Stimulated activated CD4-positive, alpha-beta T cell treated with anti-CD3 and anti-CD28 coated beads, TNF-alpha, amount 100 ng/mL, for 1 hour (primary cell): ENCODE results near the gene TTC19.

Source experiments
- DNase-seq, 3 donors: peaks; one replicate each; pipeline ENCODE4 v3.0.0-alpha.2; 2020; ENCODE audit warnings: low read depth in 3 of 3, low spot score in 1 of 3

TTC19 gene, protein sequence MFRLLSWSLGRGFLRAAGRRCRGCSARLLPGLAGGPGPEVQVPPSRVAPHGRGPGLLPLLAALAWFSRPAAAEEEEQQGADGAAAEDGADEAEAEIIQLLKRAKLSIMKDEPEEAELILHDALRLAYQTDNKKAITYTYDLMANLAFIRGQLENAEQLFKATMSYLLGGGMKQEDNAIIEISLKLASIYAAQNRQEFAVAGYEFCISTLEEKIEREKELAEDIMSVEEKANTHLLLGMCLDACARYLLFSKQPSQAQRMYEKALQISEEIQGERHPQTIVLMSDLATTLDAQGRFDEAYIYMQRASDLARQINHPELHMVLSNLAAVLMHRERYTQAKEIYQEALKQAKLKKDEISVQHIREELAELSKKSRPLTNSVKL

DNA sequence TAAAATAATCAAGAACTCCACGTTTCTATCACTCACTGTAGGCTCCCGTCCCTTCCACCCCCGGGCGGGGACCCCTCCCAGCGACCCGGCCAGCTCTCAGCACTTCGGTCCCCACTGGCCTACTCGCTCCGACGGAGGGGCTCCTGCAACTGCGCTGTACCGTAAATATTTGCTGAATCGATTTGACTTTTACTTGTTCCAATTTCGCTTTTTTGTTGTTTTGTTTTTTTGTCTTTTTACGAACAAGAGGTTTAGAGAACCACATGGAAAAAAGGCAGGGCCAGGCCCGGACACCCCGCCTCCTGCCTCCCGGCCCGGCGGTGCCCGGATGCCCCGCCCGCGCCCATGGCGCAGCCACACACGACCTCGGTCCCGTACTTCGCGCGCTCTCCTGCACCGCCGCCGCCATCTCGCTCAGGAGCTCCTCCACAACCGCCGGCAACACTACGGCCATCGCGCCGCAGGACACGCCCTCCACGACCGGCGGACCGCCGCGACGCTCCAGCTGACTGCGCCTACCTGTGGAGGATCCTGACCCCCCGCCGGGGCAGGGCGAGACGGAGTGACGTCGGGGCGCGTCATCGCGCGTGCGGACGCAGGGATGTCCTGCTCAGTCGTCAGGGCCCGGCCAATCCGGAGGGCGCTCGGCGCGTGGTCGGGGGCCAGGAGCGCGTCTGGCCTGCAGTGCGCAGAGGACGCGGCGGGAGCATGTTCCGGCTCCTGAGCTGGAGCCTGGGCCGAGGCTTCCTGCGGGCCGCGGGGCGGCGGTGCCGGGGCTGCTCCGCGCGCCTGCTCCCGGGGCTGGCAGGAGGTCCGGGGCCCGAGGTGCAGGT is at the start of gene TTC19, which contains the start of gene ZSWIM7:
Gene TTC19 (plus strand): TSS at position 684 of the 833 bp plus-strand sequence. CDS start 25 bp downstream, at position 709.
Gene ZSWIM7 (minus strand): TSS at position 564 of the 833 bp plus-strand sequence. CDS start 110 bp downstream, at position 454.
- DNase-seq = peak; percentile 71 to 86 (median 76)

DNA sequence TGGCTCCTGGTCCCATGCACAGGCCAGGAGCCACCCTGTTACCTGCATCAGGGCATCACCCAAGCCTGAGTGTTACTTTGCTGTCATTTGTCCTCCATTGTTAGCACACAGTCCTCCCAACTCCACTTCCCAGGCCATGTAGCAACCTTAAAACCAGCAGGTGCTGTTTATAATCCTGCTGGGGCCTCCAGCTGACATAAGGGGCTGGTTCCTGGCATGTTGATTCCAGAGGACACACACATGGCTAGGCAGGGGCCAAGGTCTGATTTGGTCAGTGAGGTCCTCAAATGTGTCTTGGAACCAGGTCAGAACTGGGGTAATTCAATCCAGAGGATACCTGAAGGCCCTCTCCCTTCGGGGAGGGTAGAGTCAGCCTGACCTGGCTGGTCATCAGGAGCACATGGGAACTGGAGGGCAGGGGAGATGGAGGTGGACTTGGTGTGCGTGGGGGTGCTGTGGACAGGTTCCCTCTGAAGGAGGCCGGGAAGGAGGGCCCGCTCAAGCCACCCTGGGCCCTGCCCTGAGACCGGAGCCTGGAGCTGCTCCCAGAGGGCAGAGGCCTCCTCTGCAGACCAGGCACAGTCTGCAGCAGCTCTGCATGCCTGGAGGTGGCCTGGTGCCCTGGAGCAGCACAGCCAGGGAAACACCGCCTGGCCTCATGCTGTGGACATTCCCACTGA is 48.1 kb upstream of the TTC19 start:
- no peak for DNase-seq

DNA sequence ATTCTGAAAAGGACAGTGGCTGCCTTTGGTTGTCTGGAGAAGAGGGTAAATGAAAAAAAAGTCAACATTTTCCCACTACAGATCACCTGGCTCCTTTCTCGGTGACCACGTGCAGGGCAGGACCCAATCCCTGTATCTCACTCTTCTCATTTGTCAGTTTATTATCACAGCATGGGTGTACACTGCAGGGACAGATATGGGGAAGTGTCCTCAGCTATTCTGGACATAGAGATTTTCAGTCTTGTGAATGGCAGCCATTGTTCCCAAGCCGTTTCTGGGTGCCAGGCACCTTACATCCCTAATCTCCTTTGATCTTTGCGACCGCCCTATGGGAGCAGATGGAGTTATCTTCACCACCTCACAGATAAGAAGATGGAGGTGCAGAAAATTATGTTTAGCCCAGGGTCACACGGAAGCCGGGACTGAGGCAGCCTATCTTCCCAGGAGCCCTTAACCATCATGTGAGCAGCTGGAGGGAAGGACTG is 47.5 kb upstream of the TTC19 start:
- no peak for DNase-seq

DNA sequence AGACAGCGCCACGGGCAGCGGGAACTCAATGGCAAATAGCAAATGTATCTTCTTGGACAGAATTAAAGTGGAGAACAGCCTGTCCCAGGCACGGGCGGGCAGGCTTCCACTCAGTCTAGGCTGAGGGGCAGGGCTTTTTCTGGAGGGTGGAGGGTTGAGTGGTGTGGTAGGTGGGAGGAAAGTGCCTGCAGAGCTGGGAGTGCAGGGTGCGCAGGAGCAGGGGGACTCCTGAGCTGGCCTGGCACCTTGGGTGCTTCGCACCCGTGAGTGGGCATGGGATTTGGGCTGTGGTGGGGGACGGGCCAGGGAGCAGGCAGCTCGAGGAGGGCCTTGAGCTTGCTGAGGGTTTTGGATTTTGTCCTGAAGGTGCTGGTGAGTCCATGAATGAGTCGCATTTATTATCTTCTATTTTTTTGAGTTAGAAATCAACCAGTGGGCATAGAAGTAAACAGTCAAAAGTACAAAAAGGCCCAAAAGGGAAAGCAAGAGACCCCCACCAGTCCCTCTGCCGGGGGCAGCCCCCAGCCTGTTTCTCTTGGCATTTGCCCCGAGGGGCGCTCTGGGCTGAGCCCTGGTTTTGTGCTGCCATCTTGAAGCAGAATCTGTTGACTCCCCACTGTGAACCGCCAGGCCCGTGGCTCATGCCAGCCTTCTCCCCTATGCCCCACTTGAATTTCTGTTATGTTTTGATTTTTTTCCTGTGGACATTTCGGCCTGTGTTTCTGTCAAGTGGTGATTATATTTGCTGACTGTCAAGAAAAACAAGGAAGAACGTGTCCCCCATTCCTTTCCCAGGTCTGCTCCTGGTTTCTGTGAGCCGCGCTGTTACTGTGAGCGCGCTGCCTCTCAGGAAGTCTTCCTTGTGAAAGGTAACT is 46.5 kb upstream of the TTC19 start:
- DNase-seq = no peak

DNA sequence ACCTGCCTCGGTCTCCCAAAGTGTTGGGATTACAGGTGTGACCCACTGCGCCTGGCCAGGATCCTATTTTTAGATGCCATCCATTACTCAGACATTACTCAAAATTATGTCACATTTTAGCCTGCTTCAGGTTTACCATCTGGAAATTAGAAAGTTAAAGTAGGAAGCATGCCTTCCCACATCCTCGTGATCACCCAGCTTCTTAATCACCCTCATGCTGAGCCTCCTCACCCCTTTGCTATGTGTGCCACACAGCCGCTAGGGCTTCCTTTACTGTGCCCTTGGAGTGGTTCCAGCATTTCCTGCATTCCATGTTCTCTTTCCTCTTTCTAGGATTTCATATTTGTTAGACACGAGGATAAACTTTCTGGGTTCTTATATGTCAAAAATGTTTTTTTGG is 45.4 kb upstream of the TTC19 start:
- DNase-seq = no peak

DNA sequence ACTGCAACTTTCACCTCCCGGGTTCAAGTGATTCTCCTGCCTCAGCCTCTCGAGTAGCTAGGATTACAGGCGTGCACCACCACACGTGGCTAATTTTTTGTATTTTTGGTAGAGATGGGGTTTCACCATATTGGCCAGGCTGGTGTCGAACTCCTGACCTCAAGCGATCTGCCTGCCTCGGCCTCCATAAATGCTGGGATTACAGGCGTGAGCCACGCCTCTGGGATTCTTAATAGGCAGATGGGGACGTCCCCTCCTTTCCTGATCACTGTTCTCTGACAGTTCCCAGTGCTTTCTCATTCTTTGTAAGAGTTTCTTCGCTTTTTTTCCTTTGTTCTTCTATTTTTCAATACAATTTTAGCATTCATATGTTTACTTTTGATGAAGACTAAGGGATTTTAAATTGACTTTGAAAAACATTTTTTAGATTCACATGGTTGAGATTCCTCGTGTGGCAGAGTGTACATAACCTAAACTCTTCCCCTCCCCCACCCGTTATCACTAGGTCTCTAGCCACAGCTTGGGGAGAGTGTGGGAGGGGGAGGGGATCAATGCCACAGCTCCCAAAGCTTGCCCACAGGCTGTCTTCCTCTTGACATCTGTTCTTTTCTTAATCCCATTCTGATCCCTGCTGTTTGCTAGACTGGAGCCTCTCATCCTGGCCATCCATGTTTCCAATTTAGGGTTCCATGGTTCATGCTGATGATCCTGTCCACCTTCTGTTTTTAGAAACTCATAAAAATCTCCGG is 43.7 kb upstream of the TTC19 start:
- no peak for DNase-seq

DNA sequence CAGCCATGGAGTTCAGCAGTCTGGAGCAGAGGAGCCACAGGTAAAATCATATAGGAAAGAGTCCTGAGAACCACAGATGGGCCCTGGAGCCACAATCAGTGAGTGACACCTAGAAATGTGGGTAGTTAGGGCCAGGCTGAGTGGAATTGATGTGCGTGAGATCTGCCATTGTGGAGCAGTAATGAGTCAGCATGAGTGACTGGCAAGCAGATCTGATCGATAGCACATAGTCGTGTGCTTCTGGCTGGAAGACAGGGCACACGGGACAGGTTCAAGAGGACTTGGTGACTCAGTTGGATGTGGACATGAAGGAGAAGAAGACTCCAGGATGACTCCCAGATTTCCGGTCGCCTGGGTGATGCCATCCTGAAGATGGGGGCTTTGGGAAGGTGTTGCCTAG is 42.4 kb upstream of the TTC19 start:
- DNase-seq = no peak

DNA sequence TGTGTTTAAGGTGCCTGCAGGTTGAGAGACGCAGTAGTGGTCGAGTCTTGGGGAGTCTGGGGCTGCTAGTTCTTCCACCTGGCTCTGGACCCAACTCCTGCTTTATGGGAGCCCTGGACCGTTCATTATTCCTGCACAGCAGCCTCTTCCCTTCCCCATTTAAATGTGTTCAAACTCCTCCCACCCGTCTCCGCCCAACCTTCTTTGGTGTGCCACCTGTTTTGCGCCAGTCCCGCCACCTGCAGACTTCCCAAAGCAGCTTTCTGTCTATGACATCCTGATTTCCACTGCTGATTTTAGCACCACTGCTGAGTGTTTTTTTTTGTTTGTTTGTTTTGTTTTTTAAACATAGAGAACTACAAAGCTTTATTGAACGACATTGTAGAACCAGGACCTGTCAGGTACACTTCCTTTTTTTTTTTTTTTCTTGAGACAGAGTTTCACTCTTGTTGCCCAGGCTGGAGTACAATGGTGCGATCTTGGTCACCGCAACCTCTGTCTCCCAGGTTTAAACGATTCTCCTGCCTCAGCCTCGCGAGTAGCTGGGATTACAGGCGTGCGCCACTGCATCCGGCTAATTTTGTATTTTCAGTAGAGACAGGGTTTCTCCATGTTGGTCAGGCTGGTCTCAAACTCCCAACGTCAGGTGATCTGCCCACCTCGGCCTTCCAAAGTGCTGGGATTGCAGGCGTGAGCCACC is 41.9 kb upstream of the TTC19 start:
- DNase-seq = no peak

DNA sequence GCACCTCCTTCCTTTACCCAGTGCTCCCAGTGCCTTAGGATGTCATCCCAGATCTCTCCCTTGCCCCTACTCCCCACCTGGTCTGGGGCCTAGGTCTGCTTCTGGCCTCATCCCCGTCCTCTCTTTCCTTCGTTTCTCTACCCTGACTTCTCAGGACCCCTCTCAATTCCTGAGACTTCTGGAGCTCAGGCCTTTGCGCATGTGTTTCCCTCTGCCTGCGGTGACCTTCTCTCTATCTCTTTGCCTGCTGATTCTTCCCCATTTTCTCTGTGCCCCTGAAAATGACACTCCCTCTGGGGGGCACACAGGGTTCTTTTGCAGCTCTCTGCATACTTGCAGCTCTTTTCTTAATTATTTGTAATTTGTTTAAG is 41.2 kb upstream of the TTC19 start:
- DNase-seq = no peak

DNA sequence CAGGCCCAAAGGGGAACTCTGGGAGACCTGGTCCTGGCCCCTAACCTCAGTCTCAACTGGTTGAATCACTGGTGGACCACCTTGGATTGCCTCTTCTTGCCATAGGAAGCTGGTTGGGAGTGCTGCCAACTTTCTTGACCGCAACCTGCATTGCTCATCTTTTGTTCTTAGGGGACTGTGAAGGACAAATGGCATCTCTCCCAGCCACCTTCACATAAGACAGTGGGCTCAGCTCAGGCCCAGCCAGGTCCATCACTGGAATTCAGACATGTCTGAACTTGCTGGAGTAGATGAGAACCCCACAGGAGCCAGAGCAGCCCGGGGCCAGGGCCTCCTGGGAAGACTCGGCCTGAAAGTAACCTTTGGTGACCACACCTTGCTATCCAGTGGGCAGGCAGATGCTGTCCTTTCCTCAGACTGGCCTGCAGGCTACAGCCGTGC is 35.9 kb upstream of the TTC19 start:
- no peak for DNase-seq

DNA sequence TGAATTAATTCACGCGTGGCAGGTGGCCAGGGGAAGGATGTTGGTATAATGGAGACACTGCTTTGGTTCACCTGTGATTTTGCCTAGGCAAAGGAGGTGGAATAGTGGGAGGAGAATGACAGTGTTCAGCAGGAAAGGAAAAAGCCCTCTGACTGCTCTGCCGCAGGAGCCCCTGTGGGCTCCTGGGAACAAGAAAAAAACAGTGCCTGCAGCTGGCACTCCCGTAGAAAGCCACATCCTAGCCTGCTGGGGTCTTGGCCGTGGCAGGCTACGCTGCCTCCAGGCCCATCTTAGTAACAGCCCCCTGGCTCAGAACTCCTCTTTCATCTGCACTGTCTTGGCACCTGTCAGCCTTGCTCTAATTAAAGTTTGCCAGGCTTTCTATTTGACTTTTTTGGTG is 34.1 kb upstream of the TTC19 start:
- DNase-seq = no peak

DNA sequence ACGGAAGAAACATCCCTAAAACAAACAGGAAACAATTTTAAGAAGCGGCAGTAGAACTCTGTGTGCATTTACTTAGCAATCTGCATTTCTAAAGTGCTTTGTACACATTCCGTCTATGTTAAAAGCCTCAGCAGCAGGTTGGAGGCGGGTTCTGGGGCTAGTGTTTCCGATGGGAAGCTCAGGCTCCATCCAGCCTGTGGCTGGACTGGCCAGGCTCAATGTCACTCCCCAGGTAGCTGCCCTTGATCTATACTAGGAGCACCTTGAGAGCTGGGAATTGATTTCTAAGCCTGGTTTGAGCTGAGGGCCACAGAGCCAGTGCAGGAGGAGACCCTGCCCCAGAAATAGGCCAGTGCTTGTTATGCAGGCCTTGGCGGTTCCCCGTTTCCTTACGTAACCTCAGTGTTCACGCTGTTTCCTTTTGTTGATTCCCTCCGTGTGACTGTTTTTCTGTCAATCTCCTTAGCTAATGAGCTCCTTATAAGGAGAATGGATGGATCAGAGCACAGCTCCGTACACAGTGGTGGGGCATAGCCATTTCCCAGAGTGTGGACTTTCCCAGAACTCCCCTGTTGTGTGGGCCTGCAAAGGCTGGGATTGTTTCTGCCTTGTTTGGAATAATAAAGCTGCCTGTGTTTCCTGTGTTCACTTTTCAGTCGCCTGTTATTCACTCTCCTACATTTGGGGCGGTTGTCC is 33.3 kb upstream of the TTC19 start:
- DNase-seq = no peak

DNA sequence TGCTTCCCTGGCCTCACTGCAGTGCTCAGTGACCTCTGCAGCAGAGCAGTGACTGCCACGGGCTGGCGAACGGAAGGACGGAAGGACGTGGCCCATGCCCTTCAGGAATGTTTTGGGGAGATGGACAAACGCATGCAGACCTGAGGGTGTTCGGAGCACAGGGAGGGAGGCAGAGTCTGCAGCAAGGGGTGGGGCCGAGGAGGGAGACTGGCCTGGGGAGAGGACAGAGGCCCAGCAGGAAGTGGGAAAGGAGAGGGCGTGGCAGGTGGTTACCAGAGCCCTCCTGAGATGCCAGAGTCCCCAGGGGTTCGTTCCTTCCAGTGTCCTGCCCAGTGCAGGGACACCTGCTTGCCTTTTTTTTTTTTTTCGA is 32.8 kb upstream of the TTC19 start:
- no peak for DNase-seq

DNA sequence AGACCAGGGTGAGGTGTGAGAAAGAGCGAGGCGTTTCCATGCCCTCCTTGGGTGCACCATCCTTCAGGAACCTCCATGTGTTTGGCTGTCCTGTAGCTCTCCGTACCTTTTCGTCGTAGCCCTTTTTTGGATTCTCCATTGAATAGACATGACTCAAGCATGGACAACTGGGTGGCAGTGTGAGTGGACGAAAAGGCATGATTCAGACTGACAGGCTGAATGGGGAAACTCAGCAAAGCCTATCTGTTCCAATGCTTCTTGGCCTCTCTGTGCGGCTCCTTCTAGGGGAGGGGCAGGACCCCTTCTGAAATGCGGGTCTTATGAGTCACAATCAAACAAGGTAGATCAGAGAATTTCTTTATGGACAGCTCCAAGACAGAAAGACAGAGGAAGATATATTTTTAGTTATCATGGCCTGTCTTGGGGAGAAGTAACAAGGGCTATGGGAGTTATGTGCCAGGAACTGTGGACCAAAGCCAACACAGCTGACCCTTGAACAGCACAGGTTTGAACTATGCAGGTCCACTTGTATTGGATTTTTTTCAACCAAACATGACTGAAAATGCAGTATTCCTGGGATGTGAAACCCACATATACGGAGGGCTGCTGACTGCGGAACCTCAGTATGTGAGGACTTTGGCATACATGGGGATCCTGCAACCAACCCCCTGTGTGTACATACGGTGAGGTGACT is 31.8 kb upstream of the TTC19 start:
- DNase-seq = no peak

DNA sequence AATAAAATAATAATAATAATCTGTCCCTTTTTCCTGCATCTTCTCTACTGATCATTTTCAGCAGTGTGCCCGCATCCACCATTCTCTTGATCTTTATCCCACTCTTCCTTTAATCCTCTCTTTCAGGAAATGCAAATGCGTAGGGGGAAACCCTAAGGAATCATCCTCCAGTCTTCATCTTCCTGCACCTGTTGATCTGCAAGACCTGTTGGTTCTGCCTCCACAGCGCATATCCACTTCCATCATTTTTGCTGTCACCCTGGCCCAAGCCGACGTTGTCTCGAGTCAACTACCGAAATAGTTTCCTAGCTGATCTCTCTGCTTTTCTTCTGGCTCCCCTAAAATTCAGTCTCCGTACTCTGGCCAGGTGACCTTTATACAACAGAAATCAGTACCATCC is 30.2 kb upstream of the TTC19 start:
- DNase-seq = no peak

DNA sequence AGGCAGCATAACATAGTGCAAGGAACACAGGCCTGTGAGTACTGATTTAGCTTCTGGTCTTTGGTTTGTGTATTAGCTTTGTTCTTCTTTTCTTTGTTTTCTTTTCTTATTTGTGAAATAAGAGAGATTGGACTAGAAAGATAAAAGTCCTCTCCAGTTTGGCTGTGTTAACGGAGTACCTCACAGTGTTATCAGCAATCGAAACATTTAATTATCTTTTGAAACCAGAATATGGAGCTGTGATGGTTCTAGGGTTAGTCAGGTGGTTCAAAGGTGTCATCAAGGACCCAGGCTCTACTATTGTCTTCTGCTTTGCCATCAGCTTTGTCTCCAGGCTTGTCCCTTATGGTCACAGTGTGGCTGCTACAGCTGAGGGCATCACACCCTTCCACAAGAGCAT is 29.1 kb upstream of the TTC19 start:
- no peak for DNase-seq

DNA sequence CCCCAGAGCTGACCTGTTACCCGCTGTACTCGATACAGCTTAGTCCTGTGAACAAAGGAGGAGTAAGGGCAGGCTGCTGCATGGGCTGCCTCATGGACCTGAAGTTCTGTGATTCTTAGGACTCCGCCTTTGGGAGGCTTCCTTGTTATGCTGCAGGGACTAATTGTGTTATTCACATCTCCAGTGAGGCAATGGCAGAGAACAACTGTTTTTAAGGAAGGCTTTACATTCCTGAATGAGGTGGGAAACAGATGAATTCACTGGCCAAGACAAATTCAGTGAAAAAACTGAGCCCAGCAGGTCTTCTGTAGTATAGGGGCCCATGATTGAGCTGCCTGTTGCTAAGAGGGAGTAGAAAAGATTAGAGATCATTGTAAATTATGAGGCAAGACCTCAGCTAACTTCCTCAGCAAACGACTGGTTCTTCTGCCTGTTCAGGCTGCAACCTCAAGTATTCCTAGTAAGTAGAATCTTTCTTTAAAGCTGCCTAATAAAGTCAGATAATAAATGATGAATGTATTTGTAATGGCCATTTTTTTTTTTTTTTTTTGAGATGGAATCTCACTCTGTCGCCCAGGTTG is 28.4 kb upstream of the TTC19 start:
- DNase-seq = no peak

DNA sequence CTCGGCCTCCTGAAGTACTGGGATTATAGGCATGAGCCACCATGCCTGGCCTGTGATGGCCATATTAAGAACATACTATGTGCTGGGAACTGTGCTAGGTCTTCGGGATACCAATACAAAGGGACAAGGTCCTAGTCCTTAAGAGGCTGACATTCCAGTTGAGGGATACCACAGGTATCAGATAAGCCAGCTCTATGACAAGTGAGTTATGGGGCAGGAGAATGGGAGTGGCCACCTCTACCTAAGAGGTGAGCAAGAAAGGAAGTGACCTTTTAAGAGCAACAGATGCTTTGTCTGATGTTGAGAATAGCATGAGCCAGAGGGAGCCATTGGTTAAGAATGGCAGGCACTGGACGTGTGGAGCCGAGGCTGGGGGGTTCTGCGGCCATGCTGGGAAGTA is 27.7 kb upstream of the TTC19 start:
- DNase-seq = no peak
